T follicular helper cell (primary cell): ENCODE data around the gene ADAM12.
"Not testable (repeated sequence)": the region's sequence is repeated elsewhere in the genome, so short reads cannot be mapped to it uniquely, and the experiment has no call there.

Source experiments
- DNase-seq: peaks from one replicate; pipeline ENCODE4 v3.0.0-alpha.2; 2020; ENCODE audit warnings: low read depth

The ADAM12 gene

DNA sequence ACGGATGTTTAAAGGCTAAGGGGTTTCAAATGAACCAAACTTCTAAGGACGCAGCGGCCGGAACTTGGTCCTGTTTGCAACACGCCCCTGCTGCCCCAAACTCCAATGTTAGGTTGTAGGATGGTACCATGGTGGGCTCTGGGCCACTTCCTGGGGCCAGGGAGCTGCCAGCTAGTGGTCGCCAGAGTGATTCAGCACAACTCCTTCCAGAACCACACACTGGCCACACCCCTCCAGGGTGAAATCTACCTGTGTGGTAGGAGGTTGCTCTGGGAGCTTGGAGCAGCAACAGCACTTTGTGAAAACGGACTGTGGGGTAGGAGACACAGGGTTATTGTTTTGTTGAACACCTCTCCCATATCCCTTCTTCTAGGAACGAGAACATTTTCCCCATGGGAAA, 330.8 kb downstream of the ADAM12 start:
- no peak for DNase-seq

- no peak for DNase-seq
These were observed 334.1 kb downstream of the ADAM12 start for GRCh38 chr10:126054191-126054590.

- no peak for DNase-seq
These were observed 336.1 kb downstream of the ADAM12 start for GRCh38 chr10:126052171-126052570.

DNA sequence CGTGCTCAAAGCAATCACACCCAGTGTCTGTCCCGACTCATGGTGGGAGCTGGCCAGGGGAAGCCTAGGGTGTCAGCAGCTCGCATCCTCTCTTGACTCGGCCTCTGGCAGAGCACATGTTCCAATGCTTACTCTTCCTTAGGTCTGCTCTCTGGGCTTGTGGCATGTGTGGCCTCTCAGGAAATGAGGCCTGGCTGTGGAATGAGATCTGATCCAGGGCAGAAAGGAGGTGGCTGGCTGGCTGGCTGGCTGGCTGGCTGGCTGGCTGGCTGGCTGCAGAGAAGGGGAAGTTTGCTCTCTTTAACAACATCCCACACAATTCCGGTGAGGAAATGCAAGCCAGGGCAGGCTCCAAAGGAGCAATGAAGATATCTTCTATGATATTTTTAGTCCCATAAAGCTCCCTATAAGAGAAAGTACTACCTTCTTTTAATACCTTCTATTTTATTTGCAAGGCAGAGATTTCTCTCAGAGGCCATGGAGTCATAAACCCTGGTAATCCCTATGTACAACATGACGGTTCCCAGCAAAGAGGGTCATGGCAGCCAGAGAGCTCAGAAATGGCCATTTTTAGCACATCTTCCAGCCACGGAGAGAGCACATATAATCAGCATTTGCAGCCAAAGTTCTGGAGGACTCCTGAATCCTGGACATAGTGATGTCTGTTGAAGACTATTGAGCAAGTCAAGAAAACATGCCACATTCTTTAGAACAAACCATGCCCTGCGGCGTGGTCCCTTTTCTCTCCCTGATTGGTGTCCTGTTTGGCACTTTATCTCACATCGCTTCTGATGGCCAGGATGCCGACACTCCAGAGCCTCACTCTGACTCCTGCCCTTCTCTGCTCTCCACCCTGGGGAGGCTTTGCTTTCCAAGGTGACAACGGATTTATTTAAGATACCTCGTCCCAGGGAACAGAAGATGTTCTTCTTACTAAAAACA, 338.2 kb downstream of the ADAM12 start:
- DNase-seq: no peak

DNA sequence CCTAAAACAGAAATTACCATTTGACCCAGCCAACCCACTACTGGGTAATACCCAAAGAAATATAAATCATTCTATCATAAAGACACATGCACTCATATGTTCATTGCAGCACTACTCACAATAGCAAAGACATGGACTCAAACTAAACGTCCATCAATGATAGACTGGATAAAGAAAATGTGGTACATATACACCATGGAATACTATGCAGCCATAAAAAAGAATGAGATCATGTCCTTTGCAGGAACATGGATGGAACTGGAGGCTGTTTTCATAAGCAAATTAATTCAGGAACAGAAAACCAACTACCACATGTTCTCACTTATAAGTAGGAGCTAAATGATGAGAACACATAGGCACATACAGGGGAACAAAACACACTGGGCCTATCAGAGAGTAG, 340.5 kb downstream of the ADAM12 start:
- DNase-seq: not testable (repeated sequence)

DNA sequence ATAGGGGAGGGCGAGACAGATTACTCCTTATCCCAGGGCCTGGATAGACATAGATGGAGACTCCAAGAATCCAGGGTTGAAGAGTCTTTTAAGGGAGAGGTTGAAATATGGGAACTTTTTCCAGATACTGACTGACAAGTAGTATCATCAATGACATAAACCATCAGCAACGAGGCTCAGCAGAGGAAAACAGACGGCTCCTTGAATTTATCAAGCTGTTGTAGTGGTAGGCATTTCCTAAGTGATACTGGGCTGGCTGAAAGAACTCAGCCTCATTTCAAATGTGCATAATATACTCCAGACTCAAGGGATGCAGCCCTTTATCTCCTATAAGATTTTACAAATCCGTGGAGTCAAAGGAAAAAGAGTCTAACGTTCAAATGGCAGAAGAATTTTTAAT, 341.4 kb downstream of the ADAM12 start:
- DNase-seq: no peak

GRCh38 chr10:126045861-126046260, 342.4 kb downstream of the ADAM12 start:
- no peak for DNase-seq

- no peak for DNase-seq
These were observed 344.9 kb downstream of the ADAM12 start for GRCh38 chr10:126043389-126043788.

DNA sequence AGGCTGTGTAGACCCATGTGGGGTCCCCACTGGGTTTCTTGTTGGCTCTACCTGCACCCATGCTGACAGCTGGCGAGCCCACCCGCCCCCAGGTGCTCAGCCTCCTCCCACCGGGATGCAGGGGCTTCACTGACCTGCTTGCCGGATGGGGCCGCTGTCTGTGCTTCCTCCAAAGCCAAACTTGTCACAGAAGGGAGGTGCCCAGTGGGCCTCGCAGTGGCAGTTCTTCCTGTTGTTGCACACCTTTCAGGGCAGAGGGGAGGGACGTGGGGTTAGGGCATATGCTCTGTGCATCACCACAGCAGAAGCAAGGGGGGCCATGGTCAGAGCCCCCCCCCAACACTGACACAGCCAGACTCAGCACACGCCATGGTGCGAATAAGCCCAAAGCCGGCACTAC, 345.4 kb downstream of the ADAM12 start:
- DNase-seq: no peak

DNA sequence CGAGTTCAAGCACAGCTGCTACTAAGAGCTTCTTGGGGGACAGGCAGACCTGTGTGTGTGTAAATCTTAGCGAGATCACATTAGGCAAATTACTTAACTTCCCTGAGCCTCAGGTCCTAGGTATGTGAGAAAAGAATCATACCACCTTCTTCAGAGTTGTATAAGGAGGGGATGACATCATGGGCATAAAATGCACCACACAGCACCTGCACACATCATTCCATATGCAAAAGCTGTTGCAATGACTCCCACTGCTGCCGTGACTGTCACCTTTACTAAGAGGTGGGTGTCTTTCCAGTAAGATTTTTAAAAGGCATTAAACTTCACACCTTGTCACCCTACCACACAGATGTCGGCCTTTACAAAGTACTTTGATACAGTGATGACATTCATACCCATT, 345.9 kb downstream of the ADAM12 start:
- no peak for DNase-seq

DNA sequence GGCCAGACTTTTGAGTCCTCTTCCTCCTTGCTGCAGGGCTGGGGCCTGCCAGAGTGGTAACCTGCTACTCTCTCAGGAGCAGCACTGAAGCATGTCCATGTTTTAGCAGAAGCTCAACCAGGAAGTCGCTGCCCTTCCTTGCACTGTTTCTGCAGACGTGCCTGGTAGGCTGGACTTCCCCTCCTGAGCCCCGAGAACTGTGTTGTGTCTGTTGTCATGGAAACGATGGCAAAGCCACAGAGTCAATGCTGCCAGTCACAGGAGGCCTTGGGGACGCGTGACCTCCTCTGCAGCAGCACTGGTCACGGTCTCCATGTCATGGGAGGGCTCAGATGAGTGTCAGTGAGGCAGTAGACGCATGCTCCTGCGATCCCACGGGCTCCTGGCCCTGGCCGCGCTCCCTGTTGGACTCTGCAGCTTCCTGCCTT, 346.5 kb downstream of the ADAM12 start:
- peak; percentile 32 for DNase-seq

- DNase-seq: no peak
These were observed 347.2 kb downstream of the ADAM12 start for GRCh38 chr10:126041117-126041516.

DNA sequence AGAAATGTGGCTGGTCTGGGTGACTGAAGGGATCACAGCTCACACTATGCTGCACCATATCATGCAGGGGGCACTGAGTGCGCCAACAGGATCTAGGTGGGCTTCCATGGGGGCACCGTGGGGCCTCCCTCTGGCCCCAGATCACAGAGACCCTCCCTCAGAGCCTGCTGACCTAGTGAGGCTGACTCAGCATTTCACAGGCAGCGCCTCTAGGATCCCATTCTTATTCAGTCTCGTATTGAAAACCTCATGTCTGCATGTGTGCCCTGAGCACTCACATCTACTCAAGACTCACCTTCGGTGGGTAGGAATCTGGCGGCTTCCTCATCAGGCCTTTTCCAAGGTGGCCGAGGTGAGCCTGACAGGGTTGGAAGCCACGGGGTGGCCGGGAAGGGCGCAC, 350.3 kb downstream of the ADAM12 start:
- no peak for DNase-seq

- no peak for DNase-seq
These were observed 351.8 kb downstream of the ADAM12 start for GRCh38 chr10:126036515-126036914.

GRCh38 chr10:126034586-126034985, 353.7 kb downstream of the ADAM12 start:
- no peak for DNase-seq

DNA sequence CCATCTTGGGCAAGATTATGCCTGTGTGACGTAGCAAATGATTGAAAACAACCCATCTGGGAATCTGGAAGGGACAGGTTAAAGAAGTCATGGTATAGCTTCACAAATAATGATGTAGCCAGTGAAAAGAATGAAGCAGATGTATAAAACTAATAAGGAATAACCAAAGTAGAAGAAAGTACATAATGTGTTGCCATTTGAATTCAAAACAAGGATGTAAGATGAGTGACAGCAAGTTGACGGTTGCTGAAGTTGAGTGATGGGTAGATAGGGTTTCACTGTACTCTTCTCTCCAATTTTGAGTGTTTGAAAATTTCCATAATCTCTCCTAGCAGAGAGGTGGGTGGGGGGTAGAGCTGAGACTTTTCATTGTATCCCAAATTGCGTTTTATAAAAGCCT, 358.3 kb downstream of the ADAM12 start:
- no peak for DNase-seq

DNA sequence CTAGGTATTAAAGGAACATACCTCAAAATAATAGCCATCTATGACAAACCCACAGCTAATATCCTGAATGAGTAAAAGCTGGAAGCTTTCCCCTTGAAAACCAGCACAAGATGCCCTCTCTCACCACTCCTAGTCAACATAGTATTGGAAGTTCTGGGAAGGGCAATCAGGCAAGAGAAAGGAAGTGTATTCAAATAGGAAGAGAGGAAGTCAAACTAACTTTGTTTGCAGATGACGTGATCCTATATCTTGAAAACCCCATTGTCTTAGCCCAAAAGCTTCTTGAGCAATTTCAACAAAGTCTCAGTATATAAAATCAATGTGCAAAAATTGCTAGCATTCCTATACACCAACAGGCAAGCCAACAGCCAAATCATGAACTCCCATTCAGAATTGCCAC, 360.6 kb downstream of the ADAM12 start:
- DNase-seq: no peak

DNA sequence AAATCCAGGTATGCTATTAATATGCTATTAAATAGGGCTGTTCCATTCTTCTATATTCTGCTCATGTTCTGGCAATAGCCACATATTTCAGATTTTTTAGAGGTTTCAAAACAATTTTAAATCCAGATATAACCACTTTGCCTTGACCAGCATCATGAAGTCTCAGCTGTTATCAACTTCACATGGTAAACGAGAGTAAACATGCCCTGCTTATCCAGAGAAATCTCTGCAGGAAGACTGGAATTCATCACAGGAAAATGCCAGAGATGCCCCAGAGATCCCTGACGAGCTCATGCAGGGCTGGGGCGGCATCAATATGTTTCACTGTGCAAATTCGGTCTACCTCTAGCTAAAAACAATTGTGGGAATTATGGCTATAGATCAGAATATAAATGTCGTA, 365.4 kb downstream of the ADAM12 start:
- DNase-seq: no peak

GRCh38 chr10:126021833-126022500, 366.3 kb downstream of the ADAM12 start:
- no peak for DNase-seq

DNA sequence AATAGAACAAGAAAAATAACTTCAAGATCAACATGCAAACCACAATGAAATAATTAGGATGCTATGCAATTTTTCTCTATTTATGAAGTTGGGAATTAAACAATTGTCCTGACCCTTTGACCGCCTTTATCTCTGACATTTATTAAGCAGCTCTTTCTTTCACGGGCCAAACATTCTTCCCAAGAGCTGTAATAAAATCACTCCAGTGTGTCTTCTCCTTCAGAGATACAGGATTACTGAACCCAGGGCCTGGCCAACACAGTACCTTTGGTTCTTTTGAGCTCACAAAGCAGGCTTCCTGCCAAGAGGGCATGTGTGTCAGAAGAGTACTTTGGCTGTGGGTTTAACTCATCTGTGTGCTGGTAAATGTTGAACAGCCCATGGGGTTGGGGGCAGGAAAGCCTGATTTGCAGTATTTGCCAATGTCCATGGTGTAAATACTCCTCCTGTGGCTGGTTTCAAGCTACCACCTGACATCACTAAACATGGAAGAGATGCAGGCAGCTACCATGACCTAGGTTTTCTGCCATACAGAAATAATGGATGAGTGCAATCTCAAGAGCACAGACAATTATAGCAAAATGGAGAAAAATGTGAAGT, 370.2 kb downstream of the ADAM12 start:
- DNase-seq: no peak

- no peak for DNase-seq
These were observed 371.4 kb downstream of the ADAM12 start for GRCh38 chr10:126016882-126017281.

DNA sequence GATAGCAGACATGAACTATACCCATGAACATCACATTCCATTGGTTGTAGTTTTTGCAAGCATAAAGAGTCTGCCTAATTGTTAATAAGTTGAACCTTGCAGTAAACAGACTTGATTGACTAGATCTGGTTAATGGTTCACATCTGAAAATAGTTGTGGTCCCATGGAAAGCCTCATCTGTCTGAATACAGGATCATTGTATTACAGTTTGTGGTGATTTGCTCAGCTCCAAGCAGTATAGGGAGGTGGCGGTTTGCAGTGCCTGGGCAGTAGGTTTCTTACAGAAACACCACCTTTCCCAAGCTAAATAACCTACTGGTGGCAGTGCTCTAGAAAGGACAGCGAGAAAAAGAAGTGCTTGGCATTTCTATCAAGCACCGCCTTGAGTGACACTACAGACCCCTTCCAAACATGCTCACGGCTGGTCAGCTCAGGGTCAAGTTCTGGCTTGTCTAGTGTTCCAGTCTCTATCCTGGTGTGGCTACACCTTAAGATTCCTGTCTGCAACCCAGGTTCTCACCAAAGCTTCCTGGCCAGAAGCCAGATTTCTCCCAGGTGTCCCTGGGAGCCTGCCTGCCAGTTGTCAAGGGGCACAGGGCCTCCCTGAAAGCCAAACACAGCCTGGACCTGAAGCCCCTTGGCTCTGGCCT, 372.0 kb downstream of the ADAM12 start:
- no peak for DNase-seq
